ENCODE data around the gene PRAMEF12. TPM values are rescaled to one million over a fixed set of nuclear protein-coding genes. Genes with fewer than 3 reads are reported as not detected.

The PRAMEF12 gene
- total RNA-seq, 4 donors from 2014 or later, result not detected

DNA sequence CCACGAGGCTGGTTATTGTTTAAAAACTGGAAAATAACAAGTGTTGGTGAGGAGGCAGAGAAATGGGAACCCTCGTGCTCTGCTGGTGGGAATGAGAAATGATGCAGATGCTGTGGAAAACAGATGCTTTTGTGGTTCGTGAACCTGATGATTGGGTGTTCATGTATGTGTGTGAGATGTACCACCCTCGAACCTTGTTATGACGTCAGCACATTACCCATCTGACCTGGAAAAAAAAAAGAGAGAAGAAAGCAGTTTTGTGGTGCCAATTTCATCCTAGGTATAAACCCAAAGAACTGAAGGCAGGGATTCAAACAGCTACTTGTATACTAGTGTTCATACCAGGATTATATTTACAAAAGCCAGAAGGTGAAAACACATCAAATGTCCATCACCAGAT is 33.9 kb upstream of the PRAMEF12 start:
- TF ChIP-seq POLR2A (IDR thresholded peaks at IDR 0.05), result no peak
- TF ChIP-seq, protein P1, sequence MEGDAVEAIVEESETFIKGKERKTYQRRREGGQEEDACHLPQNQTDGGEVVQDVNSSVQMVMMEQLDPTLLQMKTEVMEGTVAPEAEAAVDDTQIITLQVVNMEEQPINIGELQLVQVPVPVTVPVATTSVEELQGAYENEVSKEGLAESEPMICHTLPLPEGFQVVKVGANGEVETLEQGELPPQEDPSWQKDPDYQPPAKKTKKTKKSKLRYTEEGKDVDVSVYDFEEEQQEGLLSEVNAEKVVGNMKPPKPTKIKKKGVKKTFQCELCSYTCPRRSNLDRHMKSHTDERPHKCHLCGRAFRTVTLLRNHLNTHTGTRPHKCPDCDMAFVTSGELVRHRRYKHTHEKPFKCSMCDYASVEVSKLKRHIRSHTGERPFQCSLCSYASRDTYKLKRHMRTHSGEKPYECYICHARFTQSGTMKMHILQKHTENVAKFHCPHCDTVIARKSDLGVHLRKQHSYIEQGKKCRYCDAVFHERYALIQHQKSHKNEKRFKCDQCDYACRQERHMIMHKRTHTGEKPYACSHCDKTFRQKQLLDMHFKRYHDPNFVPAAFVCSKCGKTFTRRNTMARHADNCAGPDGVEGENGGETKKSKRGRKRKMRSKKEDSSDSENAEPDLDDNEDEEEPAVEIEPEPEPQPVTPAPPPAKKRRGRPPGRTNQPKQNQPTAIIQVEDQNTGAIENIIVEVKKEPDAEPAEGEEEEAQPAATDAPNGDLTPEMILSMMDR (IDR thresholded peaks at IDR 0.05), result no peak
- peaks cover 0 to 37% (median 2%) of the 10 kb centered on the region in 4 donors for H3K27me3 ChIP-seq
- WGBS, 2 donors, result 59 to 67% methylated on average over 5 of the region's 5 CpGs
- no peak overlapping the region for H3K27ac ChIP-seq
- no peak overlapping the region for H3K4me3 ChIP-seq
- H3K9me3 ChIP-seq, result peaks cover 0 to 5% (median 0%) of the 10 kb centered on the region in 3 donors
- no peaks in the 10 kb centered on the region for H3K4me1 ChIP-seq
- no peak for DNase-seq
- H3K36me3 ChIP-seq, result no peaks in the 10 kb centered on the region
- intact Hi-C loops (cut with DNase I), result no loop called here

DNA sequence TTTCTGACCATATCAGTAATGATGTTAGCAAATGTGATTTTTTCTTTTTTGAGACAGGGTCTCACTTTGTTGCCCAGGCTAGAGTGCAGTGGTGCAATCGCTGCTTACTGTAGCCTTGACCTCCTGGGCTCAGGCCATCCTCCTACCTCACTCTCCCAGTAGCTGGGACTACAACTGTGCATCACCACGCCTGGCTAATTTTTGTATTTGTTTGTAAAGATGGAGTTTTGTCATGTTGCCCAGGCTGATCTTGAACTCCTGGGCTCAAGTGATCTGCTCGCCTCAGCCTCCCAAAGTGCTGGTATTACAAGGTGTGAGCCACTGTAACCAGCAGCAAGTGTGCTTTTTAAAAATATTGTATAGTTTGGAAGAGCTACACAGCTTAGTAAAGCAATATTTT is 31.6 kb upstream of the PRAMEF12 start:
- Histone ChIP-seq H3K36me3 (no peaks in the 10 kb centered on the region), H3K27me3 (peaks cover 0 to 28% (median under 1%) of the 10 kb centered on the region in 4 donors), H3K4me1 (no peaks in the 10 kb centered on the region), H3K9me3 (no peaks in the 10 kb centered on the region), H3K4me3 (no peak overlapping the region), H3K27ac (no peak overlapping the region)
- no peak for TF ChIP-seq POLR2A (IDR thresholded peaks at IDR 0.05)
- TF ChIP-seq, protein P1 (IDR thresholded peaks at IDR 0.05), result no peak
- intact Hi-C loops (cut with DNase I), result no loop called here
- 48 to 86% methylated on average over 3 of the region's 3 CpGs for WGBS, 2 donors
- no peak for DNase-seq

DNA sequence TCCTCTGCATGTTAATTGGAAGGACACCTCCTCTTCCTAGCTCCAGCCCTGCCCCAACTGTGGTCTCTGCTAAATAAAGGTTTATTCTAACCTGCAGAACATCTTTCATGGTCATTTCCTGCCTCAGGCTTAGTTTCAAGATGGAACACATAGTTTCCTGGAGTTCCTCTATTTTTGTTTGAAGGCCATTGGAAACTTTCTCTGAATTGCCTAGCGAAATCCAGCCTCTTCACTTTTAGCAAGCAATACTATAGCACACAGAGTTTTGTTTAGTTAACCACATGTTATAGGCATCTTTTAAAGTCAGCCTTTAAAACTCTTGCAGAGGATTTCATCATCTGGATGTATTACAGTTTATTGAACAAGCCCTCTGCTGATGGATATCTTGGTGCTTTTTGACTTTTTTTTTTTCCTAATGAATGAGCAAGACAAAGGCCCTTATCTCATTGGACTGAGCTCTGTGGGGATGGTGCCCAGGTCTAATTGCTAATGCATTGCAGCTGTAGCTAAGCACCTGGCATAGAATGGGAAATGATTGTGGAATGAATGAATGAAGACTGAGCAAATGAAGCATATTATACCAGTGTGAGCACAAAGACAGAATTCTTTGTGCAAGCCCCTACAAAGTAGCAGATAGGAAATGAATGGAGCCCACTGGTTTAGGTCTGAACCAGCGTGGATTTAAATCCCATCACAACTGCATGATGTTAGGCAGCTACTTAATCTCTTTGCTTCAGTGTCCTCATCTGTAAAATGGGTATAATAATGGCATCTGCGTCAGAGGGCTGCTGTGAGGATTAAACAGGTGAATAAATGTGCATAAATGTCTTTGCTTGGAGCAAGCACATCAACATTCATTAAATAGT is 28.2 kb upstream of the PRAMEF12 start:
- intact Hi-C loops (cut with DNase I), result no loop called here
- Histone ChIP-seq H3K36me3 (no peaks in the 10 kb centered on the region), H3K27me3 (peaks cover 0 to 35% (median 0%) of the 10 kb centered on the region in 4 donors), H3K4me1 (no peaks in the 10 kb centered on the region), H3K27ac (no peak overlapping the region), H3K4me3 (no peak overlapping the region), H3K9me3 (peaks cover 0 to 18% (median 16%) of the 10 kb centered on the region in 3 donors)
- 39 to 55% methylated on average over 3 of the region's 3 CpGs for WGBS, 2 donors
- TF ChIP-seq, protein P1 (IDR thresholded peaks at IDR 0.05), result no peak
- no peak for TF ChIP-seq POLR2A (IDR thresholded peaks at IDR 0.05)
- no peak for DNase-seq

DNA sequence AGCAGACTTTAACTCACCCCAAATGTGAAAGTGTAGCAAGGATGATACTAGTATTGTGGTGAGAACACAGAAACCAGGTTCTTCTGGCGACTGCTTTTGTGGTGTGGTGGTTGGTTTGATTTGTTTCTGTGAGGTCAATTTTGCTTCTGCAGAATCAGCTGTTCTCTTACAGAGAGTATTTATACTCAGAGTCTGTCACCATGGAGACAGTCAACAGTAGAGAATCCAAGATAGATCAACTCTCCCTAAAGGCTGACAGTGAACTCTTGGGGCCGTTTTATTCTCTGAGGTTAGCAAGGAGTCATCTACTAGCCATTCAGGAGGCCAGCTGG is 27.6 kb upstream of the PRAMEF12 start, which contains the start of gene CFAP107:
Gene CFAP107, plus strand, starts transcription at position 209 of the 332 bp plus-strand sequence. CDS start 231 bp downstream, outside the sequence.
- Histone ChIP-seq H3K27me3 (peaks cover 0 to 35% (median 0%) of the 10 kb centered on the region in 4 donors), H3K9me3 (peaks cover 0 to 18% (median 16%) of the 10 kb centered on the region in 3 donors), H3K4me3 (no peak within 1 kb of the TSS), H3K36me3 (no peaks in the 10 kb centered on the region), H3K4me1 (no peaks in the 10 kb centered on the region), H3K27ac (no peak within 1 kb of the TSS)
- WGBS, 2 donors, result 4 to 14% methylated on average over 2 of the region's 2 CpGs
- no peak for DNase-seq
- intact Hi-C loops (cut with DNase I), result no loop called here
- TF ChIP-seq POLR2A (IDR thresholded peaks at IDR 0.05), result no peak
- TF ChIP-seq, protein P1 (IDR thresholded peaks at IDR 0.05), result no peak

DNA sequence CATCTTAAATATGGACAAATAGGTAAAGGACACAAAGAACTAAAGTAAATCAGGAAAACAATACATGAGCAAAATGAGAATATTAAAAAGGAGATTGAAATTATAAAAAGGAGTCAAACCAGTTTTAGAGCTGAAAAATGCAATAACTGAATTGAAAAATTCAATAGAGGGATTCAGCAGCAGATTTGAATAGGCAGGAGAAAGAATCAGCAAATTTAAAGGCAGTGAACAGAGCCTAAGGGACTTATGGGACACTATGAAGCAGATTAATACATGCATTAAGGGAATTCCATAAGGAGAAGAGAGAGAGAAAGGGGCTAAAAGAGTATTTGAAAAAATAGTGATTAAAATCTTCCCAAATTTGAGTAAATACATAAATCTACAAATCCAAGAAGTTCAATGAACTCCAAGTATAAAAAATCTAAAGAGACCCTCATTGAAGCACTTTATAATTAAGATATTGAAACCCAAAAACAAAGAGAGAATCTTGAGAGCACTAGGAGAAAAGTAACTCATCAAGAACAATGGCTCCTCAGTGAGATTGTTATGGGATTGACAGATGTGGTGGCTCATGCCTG is 24.7 kb upstream of the PRAMEF12 start:
- H3K27me3 ChIP-seq, result peaks cover 0 to 29% (median 0%) of the 10 kb centered on the region in 4 donors
- H3K4me3 ChIP-seq, result no peak overlapping the region
- no peaks in the 10 kb centered on the region for H3K4me1 ChIP-seq
- intact Hi-C loops (cut with DNase I), result no loop called here
- no peak for DNase-seq
- TF ChIP-seq, protein P1 (IDR thresholded peaks at IDR 0.05), result no peak
- TF ChIP-seq POLR2A (IDR thresholded peaks at IDR 0.05), result no peak
- no peaks in the 10 kb centered on the region for H3K36me3 ChIP-seq
- peaks cover 0 to 18% (median 16%) of the 10 kb centered on the region in 3 donors for H3K9me3 ChIP-seq
- H3K27ac ChIP-seq, result no peak overlapping the region

All from esophagus squamous epithelium (tissue), 5 donors.